ENCODE results near the gene KLK3.

- TF ChIP-seq L3MBTL2 (conservative IDR thresholded peaks at IDR 0.05) (no peak), SUZ12 (IDR thresholded peaks at IDR 0.05) (no peak), FOXM1 (IDR thresholded peaks at IDR 0.05; ENCODE audit: borderline replicate concordance) (no peak), NFRKB (IDR thresholded peaks at IDR 0.05) (no peak), FOXA1 (IDR thresholded peaks at IDR 0.05) (no peak), ARNT (IDR thresholded peaks at IDR 0.05) (no peak), ELF4 (IDR thresholded peaks at IDR 0.05) (no peak), SP1 (IDR thresholded peaks at IDR 0.05) (no peak), CTBP1 (IDR thresholded peaks at IDR 0.05; ENCODE audit: borderline replicate concordance) (no peak), FOXK2 (IDR thresholded peaks at IDR 0.05) (no peak), TARDBP (IDR thresholded peaks at IDR 0.05) (no peak), BHLHE40 (IDR thresholded peaks at IDR 0.05; ENCODE audit: borderline replicate concordance) (no peak), HDGF (IDR thresholded peaks at IDR 0.05; ENCODE audit: borderline replicate concordance) (no peak)
- TF ChIP-seq, protein P1, sequence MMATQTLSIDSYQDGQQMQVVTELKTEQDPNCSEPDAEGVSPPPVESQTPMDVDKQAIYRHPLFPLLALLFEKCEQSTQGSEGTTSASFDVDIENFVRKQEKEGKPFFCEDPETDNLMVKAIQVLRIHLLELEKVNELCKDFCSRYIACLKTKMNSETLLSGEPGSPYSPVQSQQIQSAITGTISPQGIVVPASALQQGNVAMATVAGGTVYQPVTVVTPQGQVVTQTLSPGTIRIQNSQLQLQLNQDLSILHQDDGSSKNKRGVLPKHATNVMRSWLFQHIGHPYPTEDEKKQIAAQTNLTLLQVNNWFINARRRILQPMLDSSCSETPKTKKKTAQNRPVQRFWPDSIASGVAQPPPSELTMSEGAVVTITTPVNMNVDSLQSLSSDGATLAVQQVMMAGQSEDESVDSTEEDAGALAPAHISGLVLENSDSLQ (IDR thresholded peaks at IDR 0.05): no peak
Measured at GRCh38 chr19:50820086-50820485, 34.6 kb upstream of the KLK3 start.
